Transverse colon (tissue), 4 donors: ENCODE measurements around the gene NFIA.

Experiments
- CTCF ChIP-seq, 5 experiments: fragments of 200-600 bp in 3 of 5; fragments of 450-650 bp in 2 of 5; sonication (generic) in 3 of 5; IDR thresholded peaks; 1 replicate in 2 of 5; 2 replicates in 3 of 5; pipeline ENCODE4 v1.5.1; 2016 to 2017; ENCODE audit warnings: antibody characterized with exemption in 5 of 5, inconsistent platforms in 3 of 5, mild to moderate bottlenecking in 2 of 5, moderate library complexity in 1 of 5
- POLR2AphosphoS5 ChIP-seq, 3 donors: sonication (generic); formaldehyde crosslinking; IDR thresholded peaks; one replicate each; pipeline ENCODE4 v1.6.1; 2016; ENCODE audit warnings: antibody characterized with exemption in 3 of 3

- TF ChIP-seq CTCF (IDR thresholded peaks at IDR 0.05) (no peak), POLR2AphosphoS5 (IDR thresholded peaks at IDR 0.05) (no peak)
Observed at GRCh38 chr1:61353797-61354406, 271.5 kb downstream of the NFIA start.
